Activated effector memory CD4-positive, alpha-beta T cell treated with Interleukin-2 at 50 U/mL for 16 hours (primary cell): ENCODE data around the gene EIF4ENIF1.
A peak's percentile ranks its signal among the peaks of the same experiment; 100 is the strongest.
"Not testable (repeated sequence)": the region's sequence is repeated elsewhere in the genome, so short reads cannot be mapped to it uniquely, and the experiment has no call there.

Experiments used
- DNase-seq: peaks from one replicate; pipeline ENCODE4 v3.0.0-alpha.2; 2020

Gene EIF4ENIF1

GRCh38 chr22:31440681-31441080, 49.0 kb downstream of the EIF4ENIF1 start:
- DNase-seq: no peak

- DNase-seq: no peak
Measured at GRCh38 chr22:31439808-31440207, 49.8 kb downstream of the EIF4ENIF1 start.

- no peak for DNase-seq
Measured at GRCh38 chr22:31436132-31436531, 53.5 kb downstream of the EIF4ENIF1 start.

GRCh38 chr22:31431950-31432349, 57.7 kb downstream of the EIF4ENIF1 start:
- no peak for DNase-seq

GRCh38 chr22:31425331-31426050, 64.2 kb downstream of the EIF4ENIF1 start:
- no peak for DNase-seq

- DNase-seq: not testable (repeated sequence)
Measured at GRCh38 chr22:31402350-31402749, 87.3 kb downstream of the EIF4ENIF1 start.

GRCh38 chr22:31400023-31400397, 89.6 kb downstream of the EIF4ENIF1 start:
- no peak for DNase-seq

GRCh38 chr22:31399211-31400022, 90.2 kb downstream of the EIF4ENIF1 start, which contains the start of gene DRG1:
DRG1 (plus strand) TSS chr22:31399604; CDS start chr22:31399684, 80 bp downstream.
- DNase-seq: peak; percentile 95

GRCh38 chr22:31398231-31398630, 91.4 kb downstream of the EIF4ENIF1 start:
- no peak for DNase-seq

- DNase-seq: no peak
Measured at GRCh38 chr22:31394326-31394725, 95.3 kb downstream of the EIF4ENIF1 start.

- no peak for DNase-seq
Measured at GRCh38 chr22:31393893-31394292, 95.7 kb downstream of the EIF4ENIF1 start.
